HEK293T (cell line): ENCODE results near the gene UBTD1.

ENCODE experiments used
- ARNT ChIP-seq: fragments of 450-650 bp; IDR thresholded peaks from 2 replicates; pipeline ENCODE4 v1.6.1; 2017; ENCODE audit warnings: mild to moderate bottlenecking
- BHLHE40 ChIP-seq: fragments of 450-650 bp; IDR thresholded peaks from 2 replicates; pipeline ENCODE4 v1.6.1; 2016; ENCODE audit warnings: mild to moderate bottlenecking, moderate library complexity, borderline replicate concordance
- CTBP1 ChIP-seq: fragments of 450-650 bp; IDR thresholded peaks from 2 replicates; pipeline ENCODE4 v1.6.1; 2016; ENCODE audit warnings: borderline replicate concordance
- ELF4 ChIP-seq: fragments of 450-650 bp; IDR thresholded peaks from 2 replicates; pipeline ENCODE4 v1.6.1; 2017; ENCODE audit warnings: antibody characterized with exemption
- FOXA1 ChIP-seq: fragments of 450-650 bp; IDR thresholded peaks from 2 replicates; pipeline ENCODE4 v1.6.1; 2016; ENCODE audit warnings: mild to moderate bottlenecking
- FOXK2 ChIP-seq: fragments of 450-650 bp; IDR thresholded peaks from 2 replicates; pipeline ENCODE4 v1.6.1; 2016; ENCODE audit warnings: mild to moderate bottlenecking
- FOXM1 ChIP-seq: fragments of 450-650 bp; IDR thresholded peaks from 2 replicates; pipeline ENCODE4 v1.6.1; 2017; ENCODE audit warnings: mild to moderate bottlenecking, borderline replicate concordance
- L3MBTL2 ChIP-seq: fragments of 450-650 bp; conservative IDR thresholded peaks from 2 replicates; pipeline ENCODE4 v1.6.1; 2016; ENCODE audit warnings: mild to moderate bottlenecking
- LEF1 ChIP-seq: fragments of 450-650 bp; IDR thresholded peaks from 2 replicates; pipeline ENCODE4 v1.6.1; 2017; ENCODE audit warnings: mild to moderate bottlenecking, borderline replicate concordance
- PKNOX1 ChIP-seq: fragments of 450-650 bp; IDR thresholded peaks from 2 replicates; pipeline ENCODE4 v1.6.1; 2016
- SP1 ChIP-seq: fragments of 450-650 bp; IDR thresholded peaks from 2 replicates; pipeline ENCODE4 v1.6.1; 2017
- SUZ12 ChIP-seq: fragments of 450-650 bp; IDR thresholded peaks from 2 replicates; pipeline ENCODE4 v1.6.1; 2016; ENCODE audit warnings: mild to moderate bottlenecking
- TARDBP ChIP-seq: fragments of 450-650 bp; IDR thresholded peaks from 2 replicates; pipeline ENCODE4 v1.6.1; 2016
- ZNF384 ChIP-seq: fragments of 450-650 bp; IDR thresholded peaks from 2 replicates; pipeline ENCODE4 v1.6.1; 2016

- TF ChIP-seq FOXK2 = no peak
- no peak for TF ChIP-seq FOXM1
- no peak for TF ChIP-seq PKNOX1
- TF ChIP-seq ELF4 = no peak
- no peak for TF ChIP-seq LEF1
- TF ChIP-seq FOXA1 = no peak
- TF ChIP-seq L3MBTL2 = no peak
- TF ChIP-seq ARNT = no peak
- no peak for TF ChIP-seq TARDBP
- no peak for TF ChIP-seq SP1
- TF ChIP-seq CTBP1 = no peak
- TF ChIP-seq ZNF384 = no peak
- no peak for TF ChIP-seq SUZ12
- TF ChIP-seq BHLHE40 = no peak
Observed at GRCh38 chr10:97571622-97572021, 72.9 kb downstream of the UBTD1 start.
